ENCODE measurements around the gene MINPP1.
"Not testable (repeated sequence)": the region's sequence is repeated elsewhere in the genome, so short reads cannot be mapped to it uniquely, and the experiment has no call there.

Gene MINPP1

GRCh38 chr10:87578160-87578841 lies 73.6 kb downstream of the MINPP1 start:
- DNase-seq = no peak

DNA sequence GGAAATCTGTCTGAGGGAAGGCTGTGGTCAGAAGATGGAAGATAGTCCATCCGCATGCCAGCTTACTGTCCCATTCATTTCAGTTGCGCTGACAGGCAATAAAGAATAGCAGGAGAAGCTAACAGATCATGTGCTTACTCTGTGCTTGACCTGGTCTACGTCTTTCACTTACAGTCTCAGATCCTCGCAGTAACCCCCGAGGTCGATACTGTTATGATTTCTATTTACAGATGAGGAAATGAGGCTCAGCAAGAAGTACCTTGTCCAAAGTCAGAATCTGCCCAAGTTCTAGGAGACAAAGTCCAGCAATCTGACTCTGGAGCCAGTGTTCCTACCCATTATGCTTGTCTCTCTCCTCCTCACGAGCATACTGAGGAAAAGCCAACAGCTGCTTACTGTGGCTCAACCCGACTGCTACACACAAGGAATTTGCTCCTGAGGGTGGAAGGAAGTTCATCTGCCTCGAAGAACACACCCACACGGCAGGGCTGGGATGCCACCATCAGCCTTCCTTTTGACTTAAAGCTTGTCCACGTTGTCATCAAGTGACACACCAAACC lies 74.2 kb downstream of the MINPP1 start:
- DNase-seq = peak; percentile 43

- DNase-seq = no peak
Measured at GRCh38 chr10:87579563-87579962, 74.9 kb downstream of the MINPP1 start.

GRCh38 chr10:87580016-87580415 lies 75.3 kb downstream of the MINPP1 start:
- no peak for DNase-seq

DNA sequence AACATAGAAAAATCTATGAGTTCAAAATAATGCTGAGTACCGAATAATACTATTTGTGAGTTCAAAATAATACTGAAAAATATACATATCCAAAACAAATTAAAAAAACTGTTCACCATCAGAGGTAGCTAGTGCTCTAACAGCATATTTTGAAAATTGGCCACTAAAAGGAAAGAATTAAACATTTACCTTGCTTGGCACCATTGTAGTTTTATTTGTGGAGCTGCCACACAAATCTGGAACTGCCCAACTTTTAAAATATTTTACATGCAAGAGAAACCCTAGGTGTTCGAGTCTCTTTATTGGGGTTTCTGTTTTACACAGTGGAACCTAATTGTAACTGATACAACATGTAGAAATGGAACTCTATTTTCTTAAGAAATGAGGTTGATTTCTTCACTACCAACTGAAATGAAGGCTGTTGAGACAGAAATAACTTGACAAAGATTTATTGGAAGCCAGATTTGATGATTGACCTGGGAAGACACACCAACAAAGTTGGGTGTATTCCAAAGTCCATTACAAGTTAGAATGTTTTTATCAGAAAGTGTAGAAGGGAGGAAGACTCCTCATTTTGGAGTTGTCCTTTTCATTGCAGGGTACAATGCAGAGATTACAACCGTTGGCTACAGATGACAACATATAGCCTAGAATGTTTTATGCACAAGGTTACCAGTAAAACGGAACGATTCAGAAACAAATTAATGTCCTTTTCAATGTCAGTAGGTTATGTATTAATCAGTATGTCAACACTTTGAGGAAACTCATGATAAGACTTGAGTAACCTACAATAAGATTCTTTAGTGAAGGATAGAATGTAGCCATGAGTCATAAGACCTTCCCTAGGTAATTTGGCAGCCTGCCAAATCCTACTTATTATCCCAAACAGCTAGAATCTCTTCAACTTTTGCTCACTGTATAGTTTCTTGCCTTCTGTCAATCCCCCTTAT lies 81.1 kb downstream of the MINPP1 start:
- peak; percentile 36 for DNase-seq

DNA sequence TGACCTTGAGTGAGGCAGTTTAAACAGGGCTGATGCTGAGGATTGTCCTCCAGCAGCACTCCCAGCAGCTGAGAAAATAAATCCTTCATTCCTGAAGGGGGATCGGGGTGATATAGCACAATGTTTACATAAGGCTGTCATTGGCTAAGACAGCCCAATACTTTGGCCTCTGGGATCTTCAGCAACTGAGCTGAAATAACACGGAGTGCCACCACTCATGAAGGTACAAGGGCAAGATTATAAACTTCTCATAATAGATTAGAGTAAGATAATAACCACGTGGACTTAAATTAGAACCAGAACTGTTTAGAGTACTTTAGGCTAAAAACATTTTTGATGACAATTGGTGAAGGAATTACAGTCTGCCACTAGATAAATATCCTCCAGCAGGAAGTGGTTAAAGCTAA lies 85.0 kb downstream of the MINPP1 start:
- DNase-seq = peak; percentile 43

GRCh38 chr10:87590705-87591588 lies 86.3 kb downstream of the MINPP1 start:
- no peak for DNase-seq

- DNase-seq = no peak
Measured at GRCh38 chr10:87591589-87591886, 86.8 kb downstream of the MINPP1 start.

DNA sequence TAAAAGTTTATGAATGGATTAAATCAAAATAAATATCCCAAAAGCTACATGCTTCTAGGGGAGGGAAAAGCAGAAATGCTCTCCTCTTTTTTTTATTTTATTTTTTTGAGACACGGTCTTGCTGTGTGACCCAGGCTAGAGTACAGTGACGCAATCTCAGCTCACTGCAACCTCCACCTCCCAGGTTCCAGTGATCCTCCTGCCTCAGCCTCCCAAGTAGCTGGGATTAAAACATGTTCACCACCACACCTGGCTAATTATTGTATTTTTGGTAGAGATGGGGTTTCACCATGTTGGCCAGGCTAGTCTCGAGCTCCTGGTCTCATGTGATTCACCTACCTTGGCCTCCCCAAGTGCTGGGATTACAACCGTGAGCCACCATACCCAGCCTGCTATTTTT lies 88.2 kb downstream of the MINPP1 start:
- not testable (repeated sequence) for DNase-seq

DNA sequence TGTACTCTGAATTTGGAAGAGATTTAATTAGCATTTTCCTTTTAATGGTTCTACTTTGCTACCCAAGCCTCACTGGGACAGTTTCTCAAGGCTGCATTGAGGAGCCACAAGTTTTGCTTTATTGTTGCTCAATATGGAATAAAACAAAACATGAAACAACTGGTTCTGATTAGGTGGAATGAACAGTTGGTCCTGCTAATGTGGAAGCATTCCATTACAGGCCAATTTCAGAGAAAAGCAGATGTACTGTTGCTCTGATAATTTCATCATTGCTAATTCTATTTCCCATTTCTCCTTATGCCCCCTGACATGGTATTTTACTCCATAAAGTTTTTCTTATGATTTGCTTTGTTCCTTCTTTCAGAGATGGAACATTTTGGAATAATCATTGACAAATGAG lies 89.0 kb downstream of the MINPP1 start:
- no peak for DNase-seq

GRCh38 chr10:87594181-87594580 lies 89.5 kb downstream of the MINPP1 start:
- no peak for DNase-seq

DNA sequence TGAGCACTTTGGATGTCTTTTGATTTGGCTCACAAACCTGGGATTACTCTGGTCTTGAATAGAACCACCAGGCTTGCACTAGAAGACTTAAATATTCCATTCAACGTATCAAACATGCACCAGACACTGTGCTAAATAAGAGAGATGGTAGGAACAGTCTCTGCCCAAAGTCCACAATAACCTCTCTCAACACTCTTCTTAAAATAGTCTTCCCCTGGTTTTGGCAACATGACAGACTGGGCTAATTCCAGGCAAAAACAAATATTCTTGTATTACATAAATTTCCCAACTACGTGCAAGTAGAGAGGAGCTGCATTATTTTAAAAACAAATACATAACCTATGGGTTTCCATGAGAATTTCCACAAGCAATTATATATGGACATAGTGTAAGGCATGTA lies 90.2 kb downstream of the MINPP1 start:
- no peak for DNase-seq

DNA sequence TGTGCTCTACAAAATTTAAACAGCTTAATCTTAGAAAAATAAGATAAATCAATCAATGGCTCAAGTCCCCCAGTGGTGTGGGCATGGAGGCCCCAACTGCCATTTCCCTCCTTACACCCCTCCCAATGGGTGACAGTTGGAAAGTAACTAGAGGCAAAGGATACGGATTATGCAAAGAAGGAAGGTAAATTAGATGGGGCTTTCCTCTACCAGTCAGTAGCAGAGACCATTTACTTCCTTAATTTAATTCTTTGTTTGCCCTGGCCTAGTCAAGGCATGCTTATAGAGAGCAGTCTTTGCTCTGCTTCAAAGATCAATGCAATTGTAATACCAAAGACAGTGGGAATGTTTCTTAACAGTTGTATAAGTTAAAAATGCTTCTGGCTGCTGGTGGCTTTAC lies 91.7 kb downstream of the MINPP1 start:
- no peak for DNase-seq

- DNase-seq = no peak
Measured at GRCh38 chr10:87598700-87599099, 94.0 kb downstream of the MINPP1 start.

DNA sequence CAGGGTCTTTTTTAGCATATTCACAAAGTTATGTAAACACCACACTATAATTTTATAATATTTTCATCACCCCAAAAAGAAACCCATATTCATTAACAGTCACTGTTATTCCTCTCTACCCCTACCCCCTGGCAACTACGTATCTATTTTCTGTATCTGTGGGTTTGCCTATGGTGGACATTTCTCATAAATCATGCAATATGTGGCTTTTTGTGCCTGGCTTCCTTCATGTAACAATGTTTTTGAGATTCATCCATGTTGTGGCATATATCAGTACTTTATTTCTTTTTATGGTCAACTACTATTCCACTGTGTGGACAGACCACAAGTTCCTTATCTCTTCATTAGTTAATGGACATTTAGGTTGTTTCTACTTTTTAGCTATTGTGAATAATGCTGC lies 95.9 kb downstream of the MINPP1 start:
- no peak for DNase-seq

Measured in EL (cell line).